Lower leg skin (tissue), 3 donors: ENCODE results near the gene NIPBL.

ENCODE experiments used
- CTCF ChIP-seq, 3 donors: fragments of 450-650 bp; IDR thresholded peaks; one replicate each; pipeline ENCODE4 v1.5.1; 2016; ENCODE audit warnings: antibody characterized with exemption in 3 of 3, mild to moderate bottlenecking in 3 of 3, moderate library complexity in 2 of 3
- POLR2A ChIP-seq, 2 donors: fragments of 450-650 bp; IDR thresholded peaks; one replicate each; pipeline ENCODE4 v1.6.1; 2016 to 2017; ENCODE audit warnings: antibody characterized with exemption in 2 of 2, mild to moderate bottlenecking in 1 of 2, moderate library complexity in 1 of 2

- TF ChIP-seq CTCF (IDR thresholded peaks at IDR 0.05) (no peak), POLR2A (IDR thresholded peaks at IDR 0.05) (no peak)
Observed at GRCh38 chr5:37039824-37040223, 163.3 kb downstream of the NIPBL start.
